K562 (cell line): Measurements from ENCODE around the gene CDC42EP2. TPM values are rescaled to one million over a fixed set of nuclear protein-coding genes. Genes with fewer than 3 reads are reported as not detected.

ENCODE experiments used
- ADNP ChIP-seq: fragments of 200-800 bp; sonication (Bioruptor generic); IDR thresholded peaks from 2 replicates; pipeline ENCODE4 v1.6.1; 2016; ENCODE audit warnings: missing genetic modification characterization, missing compliant biosample characterization
- CBFA2T3 ChIP-seq: fragments of 450-650 bp; IDR thresholded peaks from 2 replicates; pipeline ENCODE4 v1.6.1; 2017
- GABPB1 ChIP-seq: sonication (generic); formaldehyde crosslinking; IDR thresholded peaks from 2 replicates; pipeline ENCODE4 v1.8.0; 2022; ENCODE audit warnings: mild to moderate bottlenecking, missing genetic modification reagents
- HMGN3 ChIP-seq: IDR thresholded peaks from 2 replicates; pipeline ENCODE4 v1.6.1; 2011; ENCODE audit warnings: borderline replicate concordance, low read depth, mild to moderate bottlenecking, mixed read lengths, low read length; ENCODE audit not compliant: insufficient read length; ENCODE audit errors: extremely low read depth
- NONO ChIP-seq, 2 experiments: fragments of 200-400 bp in 1 of 2; fragments of 450-650 bp in 1 of 2; formaldehyde crosslinking in 1 of 2; IDR thresholded peaks; 2 replicates each; pipeline ENCODE4 v1.6.1; 2017; ENCODE audit warnings: low read depth in 2 of 2, mild to moderate bottlenecking in 2 of 2, moderate library complexity in 2 of 2, low read length in 1 of 2
- NR3C1 ChIP-seq: sonication (generic); formaldehyde crosslinking; IDR thresholded peaks from 2 replicates; pipeline ENCODE4 v1.8.1; 2022; ENCODE audit warnings: missing genetic modification reagents
- NR4A1 ChIP-seq, 2 experiments: fragments of 250-450 bp in 1 of 2; fragments of 450-650 bp in 1 of 2; sonication (Bioruptor Pico) in 1 of 2; IDR thresholded peaks; 2 replicates each; pipeline versions ENCODE4 v1.4.0 to v1.6.1; 2016 to 2020; ENCODE audit warnings: mild to moderate bottlenecking in 2 of 2, missing compliant biosample characterization in 1 of 2, missing genetic modification characterization in 1 of 2, moderate library complexity in 1 of 2
- NRF1 ChIP-seq, 2 experiments: fragments of 450-650 bp; IDR thresholded peaks in 1 of 2; conservative IDR thresholded peaks in 1 of 2; 2 replicates each; pipeline ENCODE4 v1.6.1; 2014; ENCODE audit warnings: mild to moderate bottlenecking in 2 of 2
- PHF8 ChIP-seq: fragments of 200-600 bp; sonication (generic); IDR thresholded peaks from 2 replicates; pipeline ENCODE4 v1.6.1; 2012; ENCODE audit warnings: mixed run types, mild to moderate bottlenecking, inconsistent platforms, low read length, moderate library complexity, borderline replicate concordance
- POLR2G ChIP-seq: fragments of 200-400 bp; formaldehyde crosslinking; IDR thresholded peaks from 2 replicates; pipeline ENCODE4 v1.6.1; 2017; ENCODE audit warnings: low read depth, mild to moderate bottlenecking, antibody characterized with exemption, low read length, moderate library complexity
- RBM25 ChIP-seq: fragments of 200-400 bp; formaldehyde crosslinking; IDR thresholded peaks from 2 replicates; pipeline ENCODE4 v1.6.1; 2018; ENCODE audit warnings: low read length, low read depth, moderate library complexity; ENCODE audit not compliant: severe bottlenecking
- SLC30A9 ChIP-seq: fragments of 250-450 bp; sonication (Bioruptor Pico); IDR thresholded peaks from 2 replicates; pipeline ENCODE4 v1.8.0; 2022; ENCODE audit warnings: mild to moderate bottlenecking, moderate library complexity
- SOX6 ChIP-seq: fragments of 450-650 bp; IDR thresholded peaks from 2 replicates; pipeline ENCODE4 v1.6.1; 2014; ENCODE audit warnings: mild to moderate bottlenecking
- SP2 ChIP-seq: IDR thresholded peaks from 2 replicates; pipeline ENCODE4 v1.6.1; 2011; ENCODE audit warnings: mild to moderate bottlenecking, low read depth, low read length, moderate library complexity; ENCODE audit not compliant: poor library complexity, severe bottlenecking; ENCODE audit errors: extremely low read depth
- TAF1 ChIP-seq: IDR thresholded peaks from 2 replicates; pipeline ENCODE4 v1.6.1; 2011; ENCODE audit warnings: mild to moderate bottlenecking, low read length, moderate library complexity; ENCODE audit not compliant: insufficient read depth, control insufficient read depth, severe bottlenecking; ENCODE audit errors: extremely low read depth
- TCF3 ChIP-seq: sonication (generic); formaldehyde crosslinking; IDR thresholded peaks from 2 replicates; pipeline ENCODE4 v1.4.0; 2020; ENCODE audit warnings: mild to moderate bottlenecking, missing genetic modification reagents
- TGIF2 ChIP-seq: sonication (generic); formaldehyde crosslinking; IDR thresholded peaks from 2 replicates; pipeline ENCODE4 v1.8.1; 2022; ENCODE audit warnings: mild to moderate bottlenecking, missing genetic modification reagents, moderate library complexity
- ZKSCAN8 ChIP-seq: fragments of 200-800 bp; sonication (Bioruptor generic); IDR thresholded peaks from 2 replicates; pipeline ENCODE4 v1.6.1; 2016; ENCODE audit warnings: missing genetic modification characterization, missing compliant biosample characterization
- ZNF324 ChIP-seq: fragments of 250-450 bp; sonication (Bioruptor Pico); IDR thresholded peaks from 2 replicates; pipeline ENCODE4 v1.4.0; 2020; ENCODE audit warnings: mild to moderate bottlenecking
- ZNF668 ChIP-seq: fragments of 250-450 bp; sonication (Bioruptor Pico); IDR thresholded peaks from 2 replicates; pipeline ENCODE4 v1.8.0; 2022; ENCODE audit warnings: mild to moderate bottlenecking, inconsistent platforms
- polyA plus RNA-seq, 8 experiments: library from polyadenylated mRNA; depleted of rRNA in 4 of 8; stranded (reverse) in 5 of 8; unstranded in 3 of 8; fragments of >200 nt; fragmentation: Nextera tagmentation in 2 of 8; fragmentation: Illumina TruSeq in 1 of 8; extraction: Ambion mirVana in 2 of 8; extraction: Trizol in 1 of 8; gene quantifications; 2 replicates each; pipeline versions ENCODE4 v1.2.1 to v1.2.3, GENCODE V29; 2011 to 2014; ENCODE audit warnings: inconsistent platforms in 1 of 8, missing spikeins in 1 of 8
- total RNA-seq, 7 experiments: library from RNA; depleted of rRNA in 6 of 7; stranded (reverse); fragments of >200 nt in 6 of 7; fragmentation: Illumina TruSeq in 2 of 7; extraction: Trizol in 2 of 7; gene quantifications; 2 replicates each; pipeline versions ENCODE4 v1.2.1 to v1.2.3, GENCODE V29; 2011 to 2021; ENCODE audit warnings: low replicate concordance in 1 of 7
- TF ChIP-seq, protein P1 (sequence below): fragments of 250-450 bp; sonication (Bioruptor Pico); IDR thresholded peaks from 2 replicates; pipeline ENCODE4 v1.9.0; 2021; ENCODE audit warnings: mild to moderate bottlenecking, inconsistent platforms
- TF ChIP-seq, protein P2 (sequence below): sonication (generic); formaldehyde crosslinking; IDR thresholded peaks from 2 replicates; pipeline ENCODE4 v1.8.0; 2022; ENCODE audit warnings: missing genetic modification reagents, mild to moderate bottlenecking, moderate library complexity, borderline replicate concordance
- TF ChIP-seq, protein P3 (sequence below): sonication (generic); formaldehyde crosslinking; IDR thresholded peaks from 2 replicates; pipeline ENCODE4 v1.9.0; 2022; ENCODE audit warnings: mild to moderate bottlenecking, missing genetic modification reagents

Gene CDC42EP2
- total and polyA plus RNA-seq, 9 of the 15 experiments (the other 6 are each of a cell fraction or from before 2014, with no cell fraction given) = 0.27 to 3.5 (median 0.83) TPM; not detected in 1

DNA sequence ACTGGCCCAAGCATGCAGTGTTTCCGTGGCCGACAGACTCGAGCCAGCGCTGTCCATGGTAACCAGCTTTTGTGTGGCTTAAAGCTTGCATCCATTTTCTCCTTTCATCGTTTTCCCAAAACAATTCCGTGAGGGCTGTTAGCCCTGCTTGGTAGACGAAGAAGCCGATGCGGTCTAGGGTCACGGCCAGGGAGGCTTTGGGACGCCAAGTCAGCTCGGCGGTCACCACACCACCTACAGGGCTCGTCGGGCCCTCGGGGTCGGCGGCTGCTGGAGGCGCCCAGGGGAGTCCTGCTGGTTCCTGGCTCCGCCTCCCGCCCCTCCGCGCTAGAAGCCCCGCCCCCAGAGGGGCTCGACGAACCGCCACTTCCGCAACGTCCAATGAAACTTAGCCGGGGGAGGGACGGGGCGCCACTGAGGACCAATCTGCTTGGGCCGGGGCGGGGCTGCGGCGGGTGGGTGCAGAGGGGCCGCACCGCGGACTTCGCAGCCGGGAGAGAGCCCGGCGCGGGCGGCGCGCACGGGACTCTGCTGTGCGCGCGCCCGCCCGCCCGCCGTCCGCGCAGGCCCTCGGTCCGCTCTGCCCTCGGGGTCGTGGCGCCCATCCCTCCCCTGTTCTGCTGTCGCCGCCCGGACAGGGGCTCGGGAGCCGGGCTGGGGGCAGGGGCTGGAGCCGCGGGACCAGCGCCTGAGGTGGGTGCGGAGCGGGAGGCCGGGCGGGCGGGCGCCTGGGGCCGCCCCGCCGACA lies 39.8 kb downstream of the CDC42EP2 start, which contains the start of gene TIGD3 (continued):
- TF ChIP-seq CBFA2T3 (no peak), PHF8 (peak; percentile 73; the same call in 1 of the 2 replicates), NR4A1 (CRISPR knock-in tag; IDR thresholded peaks at IDR 0.05) (no peak), NR4A1 (tag; IDR thresholded peaks at IDR 0.05) (no peak), NONO (IDR thresholded peaks at IDR 0.05; ENCODE audit: low read depth in 2 of 2, low read length in 1 of 2) (peak; percentile 57 to 79; a peak in 2 of 4 replicates), SOX6 (no peak), HMGN3 (peak; percentile 39), TGIF2 (no peak; the same call in 1 of the 2 replicates), SLC30A9 (no peak), POLR2G (peak; percentile 88), TAF1 (peak; percentile 27), ZKSCAN8 (CRISPR knock-in tag) (no peak), ZNF324 (CRISPR knock-in tag) (no peak), NRF1 (conservative IDR thresholded peaks at IDR 0.05 in 1 of 2, IDR thresholded peaks at IDR 0.05 in 1 of 2) (peak in 1 of 2 experiments; percentile 69; a peak in 2 of 4 replicates), TCF3 (CRISPR knock-in tag) (no peak), ZNF668 (CRISPR knock-in tag) (no peak), NR3C1 (CRISPR knock-in tag) (0 out of 2 replicates have a peak, but pooled peaks have one; percentile 36), SP2 (peak; percentile 75), GABPB1 (CRISPR knock-in tag) (peak; percentile 29), RBM25 (peak; percentile 95), ADNP (no peak)
- TF ChIP-seq, protein P1, sequence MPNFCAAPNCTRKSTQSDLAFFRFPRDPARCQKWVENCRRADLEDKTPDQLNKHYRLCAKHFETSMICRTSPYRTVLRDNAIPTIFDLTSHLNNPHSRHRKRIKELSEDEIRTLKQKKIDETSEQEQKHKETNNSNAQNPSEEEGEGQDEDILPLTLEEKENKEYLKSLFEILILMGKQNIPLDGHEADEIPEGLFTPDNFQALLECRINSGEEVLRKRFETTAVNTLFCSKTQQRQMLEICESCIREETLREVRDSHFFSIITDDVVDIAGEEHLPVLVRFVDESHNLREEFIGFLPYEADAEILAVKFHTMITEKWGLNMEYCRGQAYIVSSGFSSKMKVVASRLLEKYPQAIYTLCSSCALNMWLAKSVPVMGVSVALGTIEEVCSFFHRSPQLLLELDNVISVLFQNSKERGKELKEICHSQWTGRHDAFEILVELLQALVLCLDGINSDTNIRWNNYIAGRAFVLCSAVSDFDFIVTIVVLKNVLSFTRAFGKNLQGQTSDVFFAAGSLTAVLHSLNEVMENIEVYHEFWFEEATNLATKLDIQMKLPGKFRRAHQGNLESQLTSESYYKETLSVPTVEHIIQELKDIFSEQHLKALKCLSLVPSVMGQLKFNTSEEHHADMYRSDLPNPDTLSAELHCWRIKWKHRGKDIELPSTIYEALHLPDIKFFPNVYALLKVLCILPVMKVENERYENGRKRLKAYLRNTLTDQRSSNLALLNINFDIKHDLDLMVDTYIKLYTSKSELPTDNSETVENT (CRISPR knock-in tag) = 0 out of 2 replicates have a peak, but pooled peaks have one; percentile 12
- TF ChIP-seq, protein P2, sequence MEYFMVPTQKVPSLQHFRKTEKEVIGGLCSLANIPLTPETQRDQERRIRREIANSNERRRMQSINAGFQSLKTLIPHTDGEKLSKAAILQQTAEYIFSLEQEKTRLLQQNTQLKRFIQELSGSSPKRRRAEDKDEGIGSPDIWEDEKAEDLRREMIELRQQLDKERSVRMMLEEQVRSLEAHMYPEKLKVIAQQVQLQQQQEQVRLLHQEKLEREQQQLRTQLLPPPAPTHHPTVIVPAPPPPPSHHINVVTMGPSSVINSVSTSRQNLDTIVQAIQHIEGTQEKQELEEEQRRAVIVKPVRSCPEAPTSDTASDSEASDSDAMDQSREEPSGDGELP (CRISPR knock-in tag) = peak; percentile 75; the same call in 1 of the 2 replicates
- TF ChIP-seq, protein P3, sequence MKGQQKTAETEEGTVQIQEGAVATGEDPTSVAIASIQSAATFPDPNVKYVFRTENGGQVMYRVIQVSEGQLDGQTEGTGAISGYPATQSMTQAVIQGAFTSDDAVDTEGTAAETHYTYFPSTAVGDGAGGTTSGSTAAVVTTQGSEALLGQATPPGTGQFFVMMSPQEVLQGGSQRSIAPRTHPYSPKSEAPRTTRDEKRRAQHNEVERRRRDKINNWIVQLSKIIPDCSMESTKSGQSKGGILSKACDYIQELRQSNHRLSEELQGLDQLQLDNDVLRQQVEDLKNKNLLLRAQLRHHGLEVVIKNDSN = no peak
